Measurements from ENCODE around the gene NPM1. TPM values are rescaled to one million over a fixed set of nuclear protein-coding genes. Genes with fewer than 3 reads are reported as not detected.

Gene NPM1
- total and polyA plus RNA-seq, 8 donors: 289 to 3,788 (median 712) TPM

DNA sequence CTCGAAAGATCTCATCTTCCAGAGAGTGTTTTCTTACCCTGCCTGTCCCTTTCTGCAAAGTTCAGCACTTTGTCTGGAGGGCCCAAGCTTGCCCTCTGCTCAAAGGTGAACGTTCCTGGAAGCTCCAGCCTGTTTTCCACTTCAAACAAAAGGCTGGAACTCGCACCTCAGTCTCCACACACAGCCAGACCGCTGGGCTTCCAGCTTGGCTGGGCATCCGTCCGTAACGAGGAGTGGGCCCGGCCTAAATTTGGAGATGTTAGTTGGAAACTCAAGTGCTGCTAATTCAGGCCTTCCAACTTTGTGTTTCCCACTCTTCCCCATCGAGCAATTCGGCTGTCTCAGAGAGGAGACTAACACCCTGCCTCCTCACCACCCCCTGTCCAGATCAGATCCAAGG, 66.9 kb downstream of the NPM1 start:
- WGBS, 5 donors: 77 to 85% (median 82%) methylated on average over 10 of the region's 10 CpGs
- Histone ChIP-seq H3K27ac (no peak overlapping the region), H3K27me3 (peaks cover 0 to 25% (median 6%) of the 10 kb centered on the region in 3 donors), H3K4me1 (peaks cover 7 to 17% (median 11%) of the 10 kb centered on the region in 4 donors), H3K4me3 (no peak overlapping the region), H3K36me3 (no peaks in the 10 kb centered on the region), H3K9me3 (no peaks in the 10 kb centered on the region)
- no peak for TF ChIP-seq EP300 (IDR thresholded peaks at IDR 0.05)
- no peak for TF ChIP-seq POLR2AphosphoS5 (IDR thresholded peaks at IDR 0.05)
- no peak for DNase-seq
- intact Hi-C loops (cut with DNase I; ENCODE audit: low total_unique reads): no loop called here

- no peak for DNase-seq
- no peak for TF ChIP-seq CTCF (IDR thresholded peaks at IDR 0.05)
- TF ChIP-seq POLR2A (IDR thresholded peaks at IDR 0.05): no peak
- no peak for TF ChIP-seq POLR2AphosphoS5 (IDR thresholded peaks at IDR 0.05)
- no peak for TF ChIP-seq EP300 (IDR thresholded peaks at IDR 0.05)
- 84 to 95% (median 92%) methylated on average over 2 of the region's 2 CpGs for WGBS, 5 donors
- Histone ChIP-seq H3K27ac (no peak overlapping the region), H3K36me3 (no peaks in the 10 kb centered on the region), H3K4me3 (no peak overlapping the region), H3K9me3 (no peaks in the 10 kb centered on the region), H3K27me3 (peaks cover 0 to 24% (median 4%) of the 10 kb centered on the region in 3 donors), H3K4me1 (peaks cover 5 to 10% (median 9%) of the 10 kb centered on the region in 4 donors)
- intact Hi-C loops (cut with DNase I; ENCODE audit: low total_unique reads): no loop called here
Measured at GRCh38 chr5:171455522-171455921, 67.9 kb downstream of the NPM1 start.

GRCh38 chr5:171457208-171457981, 69.7 kb downstream of the NPM1 start:
- TF ChIP-seq EP300 (IDR thresholded peaks at IDR 0.05): no peak
- peaks cover 0 to 15% (median 0%) of the 10 kb centered on the region in 3 donors for H3K27me3 ChIP-seq
- no peak overlapping the region for H3K27ac ChIP-seq
- H3K9me3 ChIP-seq: no peaks in the 10 kb centered on the region
- no peak for DNase-seq
- no peaks in the 10 kb centered on the region for H3K36me3 ChIP-seq
- H3K4me1 ChIP-seq: no peaks in the 10 kb centered on the region
- 94 to 97% (median 96%) methylated on average over 25 of the region's 25 CpGs for WGBS, 5 donors
- H3K4me3 ChIP-seq: no peak overlapping the region
- intact Hi-C loops (cut with DNase I; ENCODE audit: low total_unique reads): no loop called here

DNA sequence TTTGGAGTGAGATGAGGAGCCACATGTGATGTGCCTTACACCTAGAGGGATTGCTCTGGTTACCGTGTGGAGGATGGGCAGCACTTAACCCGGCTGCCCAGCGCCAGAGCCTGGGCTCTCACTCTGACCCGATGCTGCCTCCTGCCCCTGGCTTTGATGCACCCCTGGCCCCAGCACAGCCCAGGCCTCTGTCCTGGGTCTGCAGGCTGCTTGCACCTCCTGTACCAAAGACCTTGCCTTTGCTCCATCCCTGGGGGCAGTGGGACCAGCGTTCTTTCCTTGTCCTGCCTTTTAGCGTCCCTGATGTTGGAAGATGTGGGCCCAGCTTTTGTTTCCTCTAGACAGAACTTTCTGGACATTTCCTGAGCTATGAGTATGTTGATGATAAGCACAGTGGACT, 72.2 kb downstream of the NPM1 start:
- H3K4me1 ChIP-seq: no peaks in the 10 kb centered on the region
- TF ChIP-seq EP300 (IDR thresholded peaks at IDR 0.05): no peak
- TF ChIP-seq POLR2A (IDR thresholded peaks at IDR 0.05): no peak
- no peak for TF ChIP-seq POLR2AphosphoS5 (IDR thresholded peaks at IDR 0.05)
- no peak for TF ChIP-seq CTCF (IDR thresholded peaks at IDR 0.05)
- no peak overlapping the region for H3K27ac ChIP-seq
- H3K9me3 ChIP-seq: no peaks in the 10 kb centered on the region
- peaks cover 0 to 18% (median 0%) of the 10 kb centered on the region in 3 donors for H3K27me3 ChIP-seq
- 67 to 90% (median 75%) methylated on average over 5 to 6 of the region's 6 CpGs for WGBS, 5 donors
- no peaks in the 10 kb centered on the region for H3K36me3 ChIP-seq
- intact Hi-C loops (cut with DNase I; ENCODE audit: low total_unique reads): no loop called here
- no peak for DNase-seq
- H3K4me3 ChIP-seq: no peak overlapping the region

Small RNA genes within 50 kb of the gene (small RNA-seq; reads per million reads assigned to genes)
- gene AC091980.1 (0 reads per million in 4 donors), gene MIR3912 (0.98 to 1.7 (median 1.2) reads per million in 4 donors), gene RN7SL339P (0 reads per million in 4 donors), gene SNORA70J (0 reads per million in 4 donors)

Other genes with a start within 250 kb of the NPM1 start
- not detected for gene TLX3, start 78.6 kb upstream of the NPM1 start, total RNA-seq
- gene TLX3, start 78.6 kb upstream of the NPM1 start, polyA plus RNA-seq: not detected
- gene FGF18, start 31.8 kb downstream of the NPM1 start, total RNA-seq: 1 to 10 TPM in 1 of 5 donors, under 1 TPM in 1, not detected in 3; 0.37 to 7.1 TPM
- gene FGF18, start 31.8 kb downstream of the NPM1 start, polyA plus RNA-seq: under 1 TPM; 0.37 to 0.68 (median 0.46) TPM